Measurements from ENCODE around the gene CATSPER1.

CATSPER1 gene

GRCh38 chr11:66066751-66067150 lies 40.5 kb upstream of the CATSPER1 start:
- ChIA-PET CTCF (interaction anchor here (1.0 to 8.7 kb wide), 12 partner anchors 8 to 182 kb away, joined by 4 to 143 read pairs (median 26); partner anchors contain the start of genes CATSPER1 and SF3B2), POLR2A (interaction anchor here (1.3 kb wide), 1 partner anchor 14 kb away, joined by 4 read pairs; the partner anchor contains the start of gene SF3B2)
- TF ChIP-seq CTCF (IDR thresholded peaks at IDR 0.05; ENCODE audit: control extremely low read depth, extremely low read depth, low read depth, missing control alignments): no peak
- DNase-seq (ENCODE audit: extremely low spot score): no peak

DNA sequence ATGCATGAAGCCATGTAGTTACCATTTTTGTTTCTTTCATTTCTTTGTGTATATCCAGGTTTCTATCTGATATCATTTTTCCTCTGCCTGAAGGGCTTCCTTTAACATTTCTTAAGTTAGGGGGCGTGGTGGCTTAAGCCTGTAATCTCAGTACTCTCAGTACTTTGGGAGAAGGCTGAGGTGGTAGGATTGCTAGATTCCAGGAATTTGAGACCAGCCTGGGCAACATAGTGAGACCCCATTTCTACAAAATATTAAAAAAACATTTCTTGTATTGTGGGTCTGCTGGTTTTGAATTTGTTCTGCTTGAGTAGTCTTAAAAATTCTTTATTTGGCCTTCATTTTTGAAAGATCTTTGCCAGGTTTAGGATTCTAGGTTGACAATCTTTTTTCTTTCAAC lies 38.3 kb upstream of the CATSPER1 start:
- TF ChIP-seq CTCF (IDR thresholded peaks at IDR 0.05; ENCODE audit: control extremely low read depth, extremely low read depth, low read depth, missing control alignments): no peak
- ChIA-PET POLR2A (no interaction called here), CTCF (interaction anchor here (1.3 to 8.7 kb wide), 3 partner anchors 11 to 180 kb away, joined by 3 to 143 read pairs (median 4); partner anchors contain the start of gene SF3B2)
- no peak for DNase-seq (ENCODE audit: extremely low spot score)

DNA sequence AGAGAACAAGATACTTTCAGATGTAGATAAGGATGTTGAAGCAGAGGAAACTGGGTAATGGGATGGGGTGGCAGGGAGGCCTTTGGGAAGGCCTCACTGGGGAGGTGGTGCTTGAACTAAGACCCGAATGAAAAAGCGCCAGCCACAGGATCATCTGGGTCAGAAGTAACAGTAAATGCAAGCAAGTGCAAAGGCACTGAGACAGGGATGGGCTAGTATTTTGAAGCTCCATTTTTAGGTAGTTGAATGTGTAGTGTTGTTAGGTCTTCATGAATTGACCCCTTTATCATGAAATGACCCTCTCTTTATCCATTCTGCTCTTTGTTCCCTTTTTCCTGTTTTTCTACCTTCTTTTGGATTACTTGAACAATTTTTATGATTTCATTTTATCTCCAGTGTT lies 37.6 kb upstream of the CATSPER1 start:
- TF ChIP-seq CTCF (IDR thresholded peaks at IDR 0.05; ENCODE audit: control extremely low read depth, extremely low read depth, low read depth, missing control alignments): no peak
- no peak for DNase-seq (ENCODE audit: extremely low spot score)
- ChIA-PET CTCF (interaction anchor here (1.3 to 8.7 kb wide), 3 partner anchors 11 to 71 kb away, joined by 3 to 143 read pairs (median 5); partner anchors contain the start of gene SF3B2), POLR2A (no interaction called here)

GRCh38 chr11:66062408-66062807 lies 36.1 kb upstream of the CATSPER1 start:
- ChIA-PET CTCF (interaction anchor here (0.6 to 8.7 kb wide), 4 partner anchors 9 to 73 kb away, joined by 3 to 143 read pairs (median 6); partner anchors contain the start of gene SF3B2), POLR2A (interaction anchor here (0.6 kb wide), 1 partner anchor 13 kb away, joined by 3 read pairs; no protein-coding TSS in a partner anchor)
- no peak for DNase-seq (ENCODE audit: extremely low spot score)
- no peak for TF ChIP-seq CTCF (IDR thresholded peaks at IDR 0.05; ENCODE audit: control extremely low read depth, extremely low read depth, low read depth, missing control alignments)

- ChIA-PET CTCF (no interaction called here), POLR2A (no interaction called here)
- TF ChIP-seq CTCF (IDR thresholded peaks at IDR 0.05; ENCODE audit: control extremely low read depth, extremely low read depth, low read depth, missing control alignments): no peak
- no peak for DNase-seq (ENCODE audit: extremely low spot score)
Measured at GRCh38 chr11:66061268-66061667, 35.0 kb upstream of the CATSPER1 start.

DNA sequence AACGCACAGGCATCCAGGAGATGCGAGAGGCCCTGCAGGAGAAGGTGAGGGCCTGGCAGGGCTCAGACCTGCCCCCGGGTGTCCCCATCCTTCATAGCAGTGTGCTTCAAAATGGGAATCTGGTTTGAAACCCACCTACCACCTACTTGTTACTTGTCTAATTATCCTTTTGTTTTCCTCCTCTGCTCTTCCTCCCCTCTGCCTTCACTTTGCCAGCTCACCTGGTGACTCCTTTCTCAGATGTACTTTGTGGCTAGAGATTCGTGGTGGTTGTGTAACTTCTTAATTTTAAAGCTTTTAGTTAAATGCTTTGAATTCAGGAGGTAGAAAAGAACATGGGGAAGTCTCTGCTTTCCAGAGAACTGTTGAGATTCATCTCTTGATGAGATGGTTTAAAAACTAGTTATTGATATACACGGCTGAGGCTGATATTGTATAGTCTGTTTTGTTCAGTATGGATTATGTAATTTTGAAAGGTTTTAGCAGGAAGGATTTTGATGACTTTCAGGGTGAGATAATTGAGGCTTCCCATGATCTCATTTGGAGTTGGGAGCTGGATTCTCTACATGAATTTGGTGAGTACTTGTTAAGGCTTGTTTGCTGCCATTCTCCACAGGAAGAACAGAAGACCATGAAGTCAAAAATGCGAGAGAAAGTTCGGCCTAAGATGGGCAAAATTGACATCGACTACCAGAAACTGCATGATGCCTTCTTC lies 33.8 kb upstream of the CATSPER1 start:
- no peak for DNase-seq (ENCODE audit: extremely low spot score)
- POLR2A ChIA-PET: interaction anchor here (0.6 to 1.1 kb wide), 2 partner anchors 9 to 1846 kb away, joined by 3 to 4 read pairs; no protein-coding TSS in a partner anchor
- CTCF ChIA-PET: interaction anchor here (2.7 to 4.1 kb wide), 2 partner anchors 9 to 14 kb away, joined by 13 to 46 read pairs; partner anchors contain the start of gene PACS1
- TF ChIP-seq CTCF (IDR thresholded peaks at IDR 0.05; ENCODE audit: control extremely low read depth, extremely low read depth, low read depth, missing control alignments): no peak

Data from GM10248 (cell line).